Stimulated activated CD4-positive, alpha-beta T cell treated with anti-CD3 and anti-CD28 coated beads, Interleukin-4, amount 100 ng/mL, for 48 hours (primary cell): ENCODE results near the gene PFN1.
"Not testable (repeated sequence)": the region's sequence is repeated elsewhere in the genome, so short reads cannot be mapped to it uniquely, and the experiment has no call there.

Experiments used
- DNase-seq, 2 donors: peaks; one replicate each; pipeline ENCODE4 v3.0.0-alpha.2; 2020; ENCODE audit warnings: low read depth in 2 of 2

Gene PFN1

GRCh38 chr17:4921320-4921719, 27.0 kb downstream of the PFN1 start:
- no peak for DNase-seq

GRCh38 chr17:4920351-4921048, 27.8 kb downstream of the PFN1 start:
- DNase-seq = no peak

- DNase-seq = no peak
Measured at GRCh38 chr17:4919511-4920047, 28.8 kb downstream of the PFN1 start.

GRCh38 chr17:4914551-4914950, 33.8 kb downstream of the PFN1 start:
- not testable (repeated sequence) for DNase-seq

- DNase-seq = no peak
Measured at GRCh38 chr17:4913994-4914393, 34.3 kb downstream of the PFN1 start.

GRCh38 chr17:4908711-4909496, 39.4 kb downstream of the PFN1 start:
- peak; percentile 47 to 62 for DNase-seq

GRCh38 chr17:4908301-4908700, 40.0 kb downstream of the PFN1 start:
- no peak for DNase-seq

GRCh38 chr17:4906642-4907041, 41.7 kb downstream of the PFN1 start:
- not testable (repeated sequence) for DNase-seq

- peak; percentile 69 to 73 for DNase-seq
Measured at GRCh38 chr17:4903051-4903818, 45.1 kb downstream of the PFN1 start, which contains the start of gene CHRNE. TSS of gene CHRNE (minus strand) at chr17:4903098. CDS start at chr17:4903063, 35 bp downstream.

GRCh38 chr17:4902540-4902939, 45.8 kb downstream of the PFN1 start:
- no peak for DNase-seq

- no peak for DNase-seq
Measured at GRCh38 chr17:4901648-4902344, 46.5 kb downstream of the PFN1 start.

GRCh38 chr17:4901108-4901647, 47.2 kb downstream of the PFN1 start:
- no peak for DNase-seq

GRCh38 chr17:4900231-4901107, 47.9 kb downstream of the PFN1 start:
- no peak for DNase-seq

- DNase-seq = peak; percentile 93 to 96
Measured at GRCh38 chr17:4899341-4900230, 48.7 kb downstream of the PFN1 start, which contains the start of gene C17orf107. TSS of gene C17orf107 (plus strand) at chr17:4899536. CDS start at chr17:4899763, 227 bp downstream.

- DNase-seq = no peak
Measured at GRCh38 chr17:4898927-4899326, 49.4 kb downstream of the PFN1 start.

- no peak for DNase-seq
Measured at GRCh38 chr17:4898351-4898750, 50.0 kb downstream of the PFN1 start.

GRCh38 chr17:4897785-4898184, 50.5 kb downstream of the PFN1 start:
- no peak for DNase-seq

- DNase-seq = no peak
Measured at GRCh38 chr17:4897198-4897687, 51.1 kb downstream of the PFN1 start.
